Duodenal mucosa (tissue), 2 donors: ENCODE data around the gene ZNF398.
"Not testable (repeated sequence)": the region's sequence is repeated elsewhere in the genome, so short reads cannot be mapped to it uniquely, and the experiment has no call there.

Source experiments
- H3K27ac ChIP-seq: one replicate; pipeline ENCODE4 v1.7.0; 2013; ENCODE audit warnings: low read depth, low read length
- H3K27me3 ChIP-seq, 2 donors: one replicate each; pipeline ENCODE4 v1.7.0; 2013; ENCODE audit warnings: low read length in 2 of 2, control low read depth in 1 of 2; ENCODE audit not compliant: insufficient read depth in 2 of 2, control insufficient read depth in 1 of 2
- H3K36me3 ChIP-seq, 2 donors: one replicate each; pipeline ENCODE4 v1.7.0; 2013; ENCODE audit warnings: low read length in 2 of 2, control low read depth in 1 of 2; ENCODE audit not compliant: insufficient read depth in 2 of 2, control insufficient read depth in 1 of 2
- H3K4me1 ChIP-seq, 2 donors: one replicate each; pipeline ENCODE4 v1.7.0; 2013; ENCODE audit warnings: low read length in 2 of 2, control low read depth in 1 of 2; ENCODE audit not compliant: insufficient read depth in 2 of 2, control insufficient read depth in 1 of 2
- H3K4me3 ChIP-seq, 2 donors: one replicate each; pipeline ENCODE4 v1.7.0; 2013; ENCODE audit warnings: low read length in 2 of 2, low read depth in 1 of 2
- H3K9ac ChIP-seq, 2 donors: one replicate each; pipeline ENCODE4 v1.7.0; 2013; ENCODE audit warnings: low read length in 2 of 2, low read depth in 1 of 2
- H3K9me3 ChIP-seq, 2 donors: one replicate each; pipeline ENCODE4 v1.7.0; 2013; ENCODE audit warnings: low read length in 2 of 2, control low read depth in 1 of 2; ENCODE audit not compliant: control insufficient read depth in 1 of 2

The ZNF398 gene

GRCh38 chr7:149125863-149126661 lies 21.2 kb upstream of the ZNF398 start, which contains the start of gene ZNF425:
Gene ZNF425 (minus strand): TSS chr7:149126324. CDS start chr7:149126213, 111 bp downstream.
- Histone ChIP-seq H3K36me3 (peaks cover 7% of the 10 kb centered on the region in 2 donors), H3K27me3 (no peaks in the 10 kb centered on the region), H3K4me1 (peaks cover 3 to 9% of the 10 kb centered on the region in 2 donors), H3K9me3 (peaks cover 7 to 8% of the 10 kb centered on the region in 2 donors), H3K9ac (peak within 1 kb of the TSS; percentile 95 to 99), H3K27ac (peak within 1 kb of the TSS; percentile 93), H3K4me3 (peak within 1 kb of the TSS; percentile 97 to 98)

DNA sequence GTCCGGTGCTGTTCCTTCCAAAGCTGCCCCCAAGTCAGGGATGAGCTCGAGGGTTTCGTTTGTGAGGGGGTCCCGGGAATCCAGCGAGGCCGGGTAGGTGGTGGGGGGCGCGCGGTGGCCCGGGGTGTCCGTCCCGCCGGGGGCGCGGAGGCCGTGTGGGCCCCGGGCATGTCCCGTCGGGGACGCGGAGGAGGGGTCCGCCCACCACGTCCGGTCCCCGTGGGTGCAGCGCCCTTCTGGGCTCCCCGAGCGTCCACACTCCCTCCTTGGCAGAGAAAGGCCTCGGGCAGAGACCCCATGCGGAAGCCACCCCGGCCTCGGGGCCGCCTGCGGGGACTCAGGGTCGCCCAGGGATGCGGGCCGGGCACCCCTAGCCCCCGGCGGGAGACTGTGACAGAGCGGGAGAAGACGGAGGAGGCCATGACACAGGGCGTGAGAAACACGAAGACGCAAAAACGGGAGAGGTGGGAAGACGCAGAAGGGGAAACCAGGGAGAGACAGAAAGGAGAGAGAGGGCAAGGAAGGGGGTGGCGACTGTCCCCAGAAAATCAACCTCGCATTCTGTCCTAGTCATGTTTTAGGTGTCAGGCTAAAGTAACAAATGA lies 20.5 kb upstream of the ZNF398 start:
- Histone ChIP-seq H3K9me3 (peaks cover 8% of the 10 kb centered on the region in 2 donors), H3K4me1 (peaks cover 3 to 9% of the 10 kb centered on the region in 2 donors), H3K27me3 (no peaks in the 10 kb centered on the region), H3K36me3 (peaks cover 7% of the 10 kb centered on the region in 2 donors), H3K9ac (peak overlapping the region; percentile 95 to 99), H3K27ac (peak overlapping the region; percentile 93), H3K4me3 (peak overlapping the region; percentile 97 to 98)

- peaks cover 8% of the 10 kb centered on the region in 2 donors for H3K9me3 ChIP-seq
- H3K27me3 ChIP-seq = no peaks in the 10 kb centered on the region
- H3K9ac ChIP-seq = no peak overlapping the region
- H3K36me3 ChIP-seq = peaks cover 7% of the 10 kb centered on the region in 2 donors
- H3K4me3 ChIP-seq = peak overlapping the region in 1 of 2 donors; percentile 18
- H3K27ac ChIP-seq = no peak overlapping the region
- no peaks in the 10 kb centered on the region for H3K4me1 ChIP-seq
These were observed 16.6 kb upstream of the ZNF398 start for GRCh38 chr7:149130572-149131198.

DNA sequence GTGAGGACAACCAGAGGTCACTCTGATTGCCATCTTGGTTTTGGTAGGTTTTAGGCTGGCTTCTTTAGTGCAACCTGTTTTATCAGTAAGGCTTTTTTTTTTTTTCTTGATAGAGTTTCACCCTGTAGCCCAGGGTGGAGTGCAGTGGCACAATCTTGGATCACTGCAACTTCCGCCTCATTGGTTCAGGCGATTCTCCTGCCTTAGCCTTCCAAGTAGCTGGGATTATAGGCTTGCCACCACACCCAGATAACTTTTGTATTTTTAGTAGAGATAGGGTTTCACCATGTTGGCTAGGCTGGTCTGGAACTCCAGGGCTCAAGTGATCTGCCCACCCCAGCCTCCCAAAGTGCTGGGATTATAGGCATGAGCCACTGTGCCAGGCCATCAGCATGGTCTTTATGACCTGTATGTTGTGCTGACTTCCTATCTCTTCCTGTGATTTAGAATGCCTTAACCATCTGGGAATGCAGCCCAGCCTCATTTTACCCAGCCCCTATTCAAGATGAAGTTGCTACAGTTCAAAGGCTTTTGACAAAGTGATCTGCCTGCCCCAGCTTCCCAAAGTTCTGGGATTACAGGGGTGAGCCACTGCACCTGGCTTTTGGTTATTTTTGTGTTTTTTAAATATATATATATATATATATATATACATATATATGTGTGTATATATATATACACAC lies 14.1 kb upstream of the ZNF398 start:
- Histone ChIP-seq H3K36me3 (peaks cover 7% of the 10 kb centered on the region in 2 donors), H3K27me3 (no peaks in the 10 kb centered on the region), H3K9ac (no peak overlapping the region), H3K27ac (no peak overlapping the region), H3K4me1 (no peaks in the 10 kb centered on the region), H3K4me3 (no peak overlapping the region), H3K9me3 (peaks cover 8% of the 10 kb centered on the region in 2 donors)

DNA sequence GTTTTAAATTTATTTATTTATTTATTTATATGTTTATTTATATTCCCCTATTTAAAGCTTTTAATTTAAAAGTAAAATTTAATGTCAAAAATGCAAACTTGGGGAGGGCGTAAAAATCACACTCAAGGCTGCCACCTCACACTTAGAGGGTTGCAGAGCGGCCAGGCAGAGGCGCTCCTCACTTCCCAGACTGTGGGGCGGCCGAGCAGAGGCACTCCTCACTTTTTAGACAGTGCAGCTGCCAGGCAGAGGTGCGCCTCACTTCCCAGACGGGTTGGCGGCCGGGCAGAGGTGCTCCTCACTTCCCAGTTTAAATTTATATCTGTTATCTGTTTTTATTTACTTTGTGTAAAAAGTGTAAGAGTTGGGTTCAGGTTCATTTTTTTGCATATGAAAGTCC lies 11.1 kb upstream of the ZNF398 start:
- no peak overlapping the region for H3K27ac ChIP-seq
- H3K36me3 ChIP-seq = no peaks in the 10 kb centered on the region
- no peak overlapping the region for H3K9ac ChIP-seq

GRCh38 chr7:149140831-149141230 lies 6.4 kb upstream of the ZNF398 start:
- peaks cover 8 to 10% of the 10 kb centered on the region in 2 donors for H3K4me1 ChIP-seq
- no peaks in the 10 kb centered on the region for H3K36me3 ChIP-seq
- no peaks in the 10 kb centered on the region for H3K9me3 ChIP-seq
- no peak overlapping the region for H3K9ac ChIP-seq
- H3K4me3 ChIP-seq = no peak overlapping the region
- H3K27me3 ChIP-seq = no peaks in the 10 kb centered on the region
- H3K27ac ChIP-seq = no peak overlapping the region

More for the DNA sequence above, 11.1 kb upstream of the ZNF398 start:
- no peaks in the 10 kb centered on the region for H3K27me3 ChIP-seq
- H3K4me3 ChIP-seq = no peak overlapping the region
- H3K4me1 ChIP-seq = no peaks in the 10 kb centered on the region
- H3K9me3 ChIP-seq = peaks cover 0 to under 1% of the 10 kb centered on the region in 2 donors

- no peak overlapping the region for H3K9ac ChIP-seq
- H3K4me3 ChIP-seq = no peak overlapping the region
- no peaks in the 10 kb centered on the region for H3K36me3 ChIP-seq
- no peak overlapping the region for H3K27ac ChIP-seq
- H3K9me3 ChIP-seq = no peaks in the 10 kb centered on the region
- H3K4me1 ChIP-seq = peaks cover 8 to 10% of the 10 kb centered on the region in 2 donors
- no peaks in the 10 kb centered on the region for H3K27me3 ChIP-seq
These were observed 5.4 kb upstream of the ZNF398 start for GRCh38 chr7:149141893-149142292.

GRCh38 chr7:149144436-149144922 lies 2.8 kb upstream of the ZNF398 start:
- not testable (repeated sequence) for H3K36me3 ChIP-seq, H3K27me3 ChIP-seq, H3K27ac ChIP-seq, H3K4me3 ChIP-seq, H3K9me3 ChIP-seq, H3K9ac ChIP-seq
- H3K4me1 ChIP-seq = peaks cover 8 to 16% of the 10 kb centered on the region in 2 donors

- Histone ChIP-seq H3K4me1 (peaks cover 8 to 16% of the 10 kb centered on the region in 2 donors), H3K4me3 (peak overlapping the region in 1 of 2 donors; percentile 21), H3K27me3 (no peaks in the 10 kb centered on the region), H3K36me3 (peaks cover 0 to 3% of the 10 kb centered on the region in 2 donors), H3K27ac (no peak overlapping the region), H3K9ac (no peak overlapping the region), H3K9me3 (no peaks in the 10 kb centered on the region)
These were observed 2.0 kb upstream of the ZNF398 start for GRCh38 chr7:149145031-149145845.
